Erythroblast (primary cell): ENCODE measurements around the gene SULF2.

ENCODE experiments used
- GATA1 ChIP-seq: IDR thresholded peaks from 2 replicates; pipeline ENCODE4 v1.6.1; 2011; ENCODE audit warnings: low read depth, mild to moderate bottlenecking, control low read depth, low read length, moderate library complexity
- POLR2A ChIP-seq: IDR thresholded peaks from 2 replicates; pipeline ENCODE4 v1.6.1; 2011; ENCODE audit warnings: mild to moderate bottlenecking, low read length

GRCh38 chr20:47677635-47678453 lies 107.4 kb downstream of the SULF2 start:
- TF ChIP-seq POLR2A (no peak), GATA1 (no peak)
